HCT116 (cell line): Measurements from ENCODE around the gene COL18A1. TPM values are rescaled to one million over a fixed set of nuclear protein-coding genes. Genes with fewer than 3 reads are reported as not detected.

Experiments used
- ATAC-seq: fragments of 200-7000 bp; cut with Tn5 transposase; 2 replicates; pipeline ENCODE4 v1.9.1; 2020; ENCODE audit warnings: mild to moderate bottlenecking, moderate library complexity
- BruUV-seq: library from RNA; stranded (reverse); fragments of 400-500 nt; replicated peaks from 2 replicates; lab custom pipeline; 2021; lab: Mats Ljungman, UMichigan
- CTCF ChIA-PET: fragments of 300-600 bp; sonication (Branson Sonifier 250); formaldehyde crosslinking; loops from one replicate; lab custom pipeline; 2021; ENCODE audit warnings: antibody characterized with exemption; lab: Charles Lee
- POLR2A ChIA-PET: fragments of 300-600, 350-600 bp; sonication (Branson Sonifier 250); formaldehyde crosslinking; loops from one replicate; lab custom pipeline; 2021; ENCODE audit warnings: antibody characterized with exemption; lab: Charles Lee
- RAD21 ChIA-PET, 2 experiments: fragments of 300-600 bp; sonication (Branson Sonifier 250); formaldehyde crosslinking; loops; one replicate each; lab custom pipeline; 2023; ENCODE audit warnings: low total read pairs in 2 of 2; ENCODE audit not compliant: uncharacterized antibody in 2 of 2, unreplicated experiment in 2 of 2, low non-redundant PET in 1 of 2; lab: Charles Lee
- DNase-seq: peaks from one replicate; pipeline ENCODE4 v3.0.0-alpha.2; 2010; ENCODE audit warnings: low read depth, low spot score
- H2AFZ ChIP-seq: fragments of 200-600 bp; shearing (Covaris generic), sonication (generic); 2 replicates; pipeline ENCODE4 v1.6.1; 2017; ENCODE audit warnings: low read depth, mixed run types, mixed read lengths, antibody characterized with exemption, low read length; ENCODE audit not compliant: poor library complexity, severe bottlenecking
- H3K27ac ChIP-seq: 2 replicates; pipeline ENCODE4 v1.5.1; 2012; ENCODE audit warnings: low read depth, low read length
- H3K27me3 ChIP-seq: fragments of 200-600 bp; sonication (generic); 2 replicates; pipeline ENCODE4 v1.6.1; 2016; ENCODE audit warnings: mixed run types, low read length, mixed read lengths; ENCODE audit not compliant: insufficient read depth
- H3K36me3 ChIP-seq, 2 experiments: fragments of 200-500 bp in 1 of 2; fragments of 200-600 bp in 1 of 2; sonication (Bioruptor generic) in 1 of 2; sonication (generic) in 1 of 2; 2 replicates each; pipeline versions ENCODE4 v1.5.1 to v1.6.1; 2014 to 2016; ENCODE audit warnings: low read length in 2 of 2, inconsistent platforms in 1 of 2, mixed read lengths in 1 of 2, mixed run types in 1 of 2; ENCODE audit not compliant: insufficient read depth in 2 of 2, control insufficient read depth in 1 of 2
- H3K4me1 ChIP-seq, 2 experiments: fragments of 200-600 bp in 1 of 2; sonication (generic) in 1 of 2; 2 replicates each; pipeline versions ENCODE4 v1.5.1 to v1.6.1; 2012 to 2017; ENCODE audit warnings: low read length in 2 of 2, inconsistent platforms in 1 of 2, mild to moderate bottlenecking in 1 of 2, mixed read lengths in 1 of 2, mixed run types in 1 of 2, moderate library complexity in 1 of 2; ENCODE audit not compliant: insufficient read depth in 2 of 2, control insufficient read depth in 1 of 2
- H3K4me2 ChIP-seq: fragments of 200-600 bp; sonication (generic); 2 replicates; pipeline ENCODE4 v1.6.1; 2017; ENCODE audit warnings: mixed run types, low read length, mixed read lengths
- H3K4me3 ChIP-seq, 2 experiments: fragments of 200-600 bp in 1 of 2; sonication (generic) in 1 of 2; replicated peaks in 1 of 2; 2 replicates each; pipeline ENCODE4 v1.5.1; 2011 to 2016; ENCODE audit warnings: low read length in 2 of 2, control low read depth in 1 of 2, low read depth in 1 of 2, mild to moderate bottlenecking in 1 of 2, mixed read lengths in 1 of 2, mixed run types in 1 of 2
- H3K79me2 ChIP-seq: fragments of 200-600 bp; sonication (generic); 2 replicates; pipeline ENCODE4 v1.6.1; 2017; ENCODE audit warnings: mild to moderate bottlenecking, mixed run types, low read length, moderate library complexity, mixed read lengths; ENCODE audit not compliant: insufficient read depth
- H3K9ac ChIP-seq: fragments of 200-600 bp; sonication (generic); 2 replicates; pipeline ENCODE4 v1.6.1; 2016; ENCODE audit warnings: low read length, mixed read lengths
- H3K9me2 ChIP-seq: fragments of 200-600 bp; sonication (generic), shearing (Covaris generic); 2 replicates; pipeline ENCODE4 v1.6.1; 2017; ENCODE audit warnings: mixed run types, mild to moderate bottlenecking, moderate library complexity; ENCODE audit not compliant: insufficient read depth
- H3K9me3 ChIP-seq, 2 experiments: fragments of 200-500 bp in 1 of 2; fragments of 200-600 bp in 1 of 2; sonication (Bioruptor generic) in 1 of 2; sonication (generic) in 1 of 2; 2 replicates each; pipeline ENCODE4 v1.6.1; 2014 to 2017; ENCODE audit warnings: low read length in 2 of 2, mixed read lengths in 2 of 2, inconsistent platforms in 1 of 2, low read depth in 1 of 2, mild to moderate bottlenecking in 1 of 2, mixed run types in 1 of 2, moderate library complexity in 1 of 2; ENCODE audit not compliant: control insufficient read depth in 1 of 2, insufficient read depth in 1 of 2
- H4K20me1 ChIP-seq: fragments of 200-600 bp; sonication (generic), shearing (Covaris generic); 2 replicates; pipeline ENCODE4 v1.6.1; 2017; ENCODE audit warnings: mixed run types, mild to moderate bottlenecking, moderate library complexity; ENCODE audit not compliant: insufficient read depth
- CBX3 ChIP-seq: IDR thresholded peaks from 2 replicates; pipeline ENCODE4 v1.6.1; 2012; ENCODE audit warnings: low read depth
- CEBPB ChIP-seq: IDR thresholded peaks from 2 replicates; pipeline ENCODE4 v1.6.1; 2012; ENCODE audit warnings: low read depth
- EGR1 ChIP-seq: IDR thresholded peaks from 2 replicates; pipeline ENCODE4 v1.6.1; 2012; ENCODE audit warnings: low read depth
- ELF1 ChIP-seq: IDR thresholded peaks from 2 replicates; pipeline ENCODE4 v1.6.1; 2012; ENCODE audit warnings: low read depth, borderline replicate concordance
- EZH2phosphoT487 ChIP-seq: fragments of 200-600 bp; IDR thresholded peaks from 2 replicates; pipeline ENCODE4 v1.6.1; 2018; ENCODE audit warnings: antibody characterized with exemption, borderline replicate concordance
- JUND ChIP-seq: IDR thresholded peaks from 2 replicates; pipeline ENCODE4 v1.6.1; 2012
- MAX ChIP-seq: IDR thresholded peaks from 2 replicates; pipeline ENCODE4 v1.6.1; 2012
- POLR2A ChIP-seq: IDR thresholded peaks from 2 replicates; pipeline ENCODE4 v1.7.0; 2011; ENCODE audit warnings: borderline replicate concordance; ENCODE audit not compliant: insufficient read depth, insufficient read length; ENCODE audit errors: extremely low read depth
- POLR2AphosphoS5 ChIP-seq: IDR thresholded peaks from 2 replicates; pipeline ENCODE4 v1.6.1; 2011; ENCODE audit warnings: mild to moderate bottlenecking, low read depth, low read length, moderate library complexity
- REST ChIP-seq: IDR thresholded peaks from 2 replicates; pipeline ENCODE4 v1.6.1; 2012; ENCODE audit warnings: low read depth
- SIN3A ChIP-seq: IDR thresholded peaks from 2 replicates; pipeline ENCODE4 v1.6.1; 2012; ENCODE audit warnings: low read depth
- SRF ChIP-seq: IDR thresholded peaks from 2 replicates; pipeline ENCODE4 v1.6.1; 2012; ENCODE audit warnings: low read depth
- YY1 ChIP-seq: IDR thresholded peaks from 2 replicates; pipeline ENCODE4 v1.6.1; 2011; ENCODE audit warnings: low read length, low read depth, moderate library complexity, mild to moderate bottlenecking; ENCODE audit not compliant: insufficient replicate concordance; ENCODE audit errors: extremely low read depth
- ZFX ChIP-seq: fragments of 450-650 bp; IDR thresholded peaks from 2 replicates; pipeline ENCODE4 v1.6.1; 2017
- ZNF274 ChIP-seq: fragments of 200-500 bp; sonication (Bioruptor generic); IDR thresholded peaks from 2 replicates; pipeline ENCODE4 v1.6.1; 2014; ENCODE audit warnings: mild to moderate bottlenecking, low read depth, low read length, inconsistent platforms
- intact Hi-C: fragments of 100-400 bp; cut with micrococcal nuclease; formaldehyde crosslinking; loops from 2 replicates; pipeline ENCODE4 v1.10.0; 2022
- total RNA-seq: library from RNA; stranded (reverse); gene quantifications from one replicate; pipeline ENCODE4 v1.2.1, GENCODE V29; 2021; ENCODE audit not compliant: unreplicated experiment
- TF ChIP-seq, protein P1 (sequence below), 3 experiments: fragments of 200-600 bp in 1 of 3; sonication (generic) in 1 of 3; IDR thresholded peaks in 2 of 3; conservative IDR thresholded peaks in 1 of 3; 2 replicates each; pipeline ENCODE4 v1.5.1; 2012 to 2017; ENCODE audit warnings: low read depth in 2 of 3, low read length in 2 of 3, antibody characterized with exemption in 1 of 3, borderline replicate concordance in 1 of 3, control low read depth in 1 of 3, mild to moderate bottlenecking in 1 of 3, mixed read lengths in 1 of 3, mixed run types in 1 of 3, moderate library complexity in 1 of 3; ENCODE audit not compliant: insufficient read depth in 1 of 3
- TF ChIP-seq, protein P2 (sequence below): IDR thresholded peaks from 2 replicates; pipeline ENCODE4 v1.6.1; 2012

Gene COL18A1
- total RNA-seq, 1 experiment from 2014 or later, result 59.5 TPM

DNA sequence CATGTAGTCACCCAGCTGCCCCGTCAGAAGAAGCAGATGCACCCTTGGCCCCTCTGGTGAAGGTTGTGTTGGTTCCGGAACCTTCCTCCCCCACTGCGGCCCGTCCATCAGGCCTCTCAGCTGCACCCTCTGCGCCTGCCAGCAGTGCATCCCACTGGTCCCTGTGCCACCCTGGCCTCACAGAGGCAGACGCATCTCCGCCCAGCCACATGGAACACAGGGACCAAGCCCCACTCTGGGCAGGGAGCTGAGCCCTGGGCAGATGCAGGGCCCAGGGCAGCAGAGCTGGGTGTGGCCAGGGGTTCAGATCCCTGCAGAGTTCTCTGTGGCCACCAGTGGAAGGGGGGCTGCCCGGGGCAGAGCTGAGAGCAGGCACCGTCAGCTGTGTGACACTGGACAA, 86.7 kb downstream of the COL18A1 start:
- BruUV-seq, result no TSS peak
- DNase-seq (no peak), ATAC-seq (no peak)
- no peaks in the 10 kb centered on the region for H3K4me1 ChIP-seq
- H3K9me2 ChIP-seq, result no peaks in the 10 kb centered on the region
- no peak overlapping the region for H2AFZ ChIP-seq
- no peaks in the 10 kb centered on the region for H3K9me3 ChIP-seq
- POLR2A ChIA-PET, result no interaction called here
- H3K4me3 ChIP-seq, result no peak overlapping the region
- no peaks in the 10 kb centered on the region for H3K27me3 ChIP-seq
- H3K9ac ChIP-seq, result no peak overlapping the region
- peaks cover 0 to 6% of the 10 kb centered on the region in 2 experiments; a peak in 2 of 4 replicates for H3K36me3 ChIP-seq
- intact Hi-C loops, result no loop called here
- H4K20me1 ChIP-seq, result no peaks in the 10 kb centered on the region
- no peaks in the 10 kb centered on the region for H3K79me2 ChIP-seq
- H3K4me2 ChIP-seq, result no peak overlapping the region
- CTCF ChIA-PET, result no interaction called here
- TF ChIP-seq POLR2A, result no peak
- TF ChIP-seq SRF, result no peak
- no peak overlapping the region for H3K27ac ChIP-seq
- RAD21 ChIA-PET, result no interaction called here

GRCh38 chr21:45492765-45493164, 87.8 kb downstream of the COL18A1 start:
- no peaks in the 10 kb centered on the region for H4K20me1 ChIP-seq
- H3K9ac ChIP-seq, result no peak overlapping the region
- no peaks in the 10 kb centered on the region for H3K4me1 ChIP-seq
- no peaks in the 10 kb centered on the region for H3K9me2 ChIP-seq
- H3K27ac ChIP-seq, result no peak overlapping the region
- ChIA-PET POLR2A (no interaction called here), CTCF (no interaction called here), RAD21 (no interaction called here)
- intact Hi-C loops, result no loop called here
- H3K27me3 ChIP-seq, result no peaks in the 10 kb centered on the region
- no peak overlapping the region for H3K4me3 ChIP-seq
- peaks cover 0 to 10% of the 10 kb centered on the region in 2 experiments; a peak in 2 of 4 replicates for H3K36me3 ChIP-seq
- no peak overlapping the region for H3K4me2 ChIP-seq
- BruUV-seq, result no TSS peak
- H3K79me2 ChIP-seq, result no peaks in the 10 kb centered on the region
- no peak overlapping the region for H2AFZ ChIP-seq
- TF ChIP-seq REST, result no peak
- TF ChIP-seq ZNF274, result no peak
- no peak for TF ChIP-seq EGR1
- TF ChIP-seq JUND, result no peak
- no peak for TF ChIP-seq SRF
- TF ChIP-seq CBX3, result no peak
- TF ChIP-seq MAX, result no peak
- no peak for TF ChIP-seq YY1
- TF ChIP-seq POLR2AphosphoS5, result no peak
- no peak for TF ChIP-seq ZFX
- TF ChIP-seq, protein P1, sequence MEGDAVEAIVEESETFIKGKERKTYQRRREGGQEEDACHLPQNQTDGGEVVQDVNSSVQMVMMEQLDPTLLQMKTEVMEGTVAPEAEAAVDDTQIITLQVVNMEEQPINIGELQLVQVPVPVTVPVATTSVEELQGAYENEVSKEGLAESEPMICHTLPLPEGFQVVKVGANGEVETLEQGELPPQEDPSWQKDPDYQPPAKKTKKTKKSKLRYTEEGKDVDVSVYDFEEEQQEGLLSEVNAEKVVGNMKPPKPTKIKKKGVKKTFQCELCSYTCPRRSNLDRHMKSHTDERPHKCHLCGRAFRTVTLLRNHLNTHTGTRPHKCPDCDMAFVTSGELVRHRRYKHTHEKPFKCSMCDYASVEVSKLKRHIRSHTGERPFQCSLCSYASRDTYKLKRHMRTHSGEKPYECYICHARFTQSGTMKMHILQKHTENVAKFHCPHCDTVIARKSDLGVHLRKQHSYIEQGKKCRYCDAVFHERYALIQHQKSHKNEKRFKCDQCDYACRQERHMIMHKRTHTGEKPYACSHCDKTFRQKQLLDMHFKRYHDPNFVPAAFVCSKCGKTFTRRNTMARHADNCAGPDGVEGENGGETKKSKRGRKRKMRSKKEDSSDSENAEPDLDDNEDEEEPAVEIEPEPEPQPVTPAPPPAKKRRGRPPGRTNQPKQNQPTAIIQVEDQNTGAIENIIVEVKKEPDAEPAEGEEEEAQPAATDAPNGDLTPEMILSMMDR (IDR thresholded peaks at IDR 0.05 in 2 of 3, conservative IDR thresholded peaks at IDR 0.05 in 1 of 3; ENCODE audit: borderline replicate concordance in 1 of 3, insufficient read depth in 1 of 3, low read depth in 2 of 3, low read length in 2 of 3), result no peak
- no peak for TF ChIP-seq CEBPB
- TF ChIP-seq ELF1, result no peak
- no peak for TF ChIP-seq SIN3A
- no peak for TF ChIP-seq POLR2A
- TF ChIP-seq, protein P2, sequence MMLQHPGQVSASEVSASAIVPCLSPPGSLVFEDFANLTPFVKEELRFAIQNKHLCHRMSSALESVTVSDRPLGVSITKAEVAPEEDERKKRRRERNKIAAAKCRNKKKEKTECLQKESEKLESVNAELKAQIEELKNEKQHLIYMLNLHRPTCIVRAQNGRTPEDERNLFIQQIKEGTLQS, result no peak
- no peak for TF ChIP-seq EZH2phosphoT487
- DNase-seq, result no peak
- H3K9me3 ChIP-seq, result no peaks in the 10 kb centered on the region
- no peak for ATAC-seq
